NAMALWA (cell line): ENCODE data around the gene SH2D7.
A peak's percentile ranks its signal among the peaks of the same experiment; 100 is the strongest.

Experiments
- DNase-seq: peaks from one replicate; pipeline ENCODE4 v3.0.0-alpha.2; 2015; ENCODE audit warnings: low spot score

The SH2D7 gene

GRCh38 chr15:78061963-78062427, 30.4 kb upstream of the SH2D7 start:
- DNase-seq = peak; percentile 84

GRCh38 chr15:78063217-78063616, 29.1 kb upstream of the SH2D7 start:
- DNase-seq = no peak

- no peak for DNase-seq
Measured at GRCh38 chr15:78063970-78064385, 28.4 kb upstream of the SH2D7 start.

GRCh38 chr15:78064544-78064943, 27.8 kb upstream of the SH2D7 start:
- no peak for DNase-seq

- no peak for DNase-seq
Measured at GRCh38 chr15:78065284-78065872, 27.0 kb upstream of the SH2D7 start.

GRCh38 chr15:78065973-78066946, 26.1 kb upstream of the SH2D7 start:
- DNase-seq = peak; percentile 67

GRCh38 chr15:78067328-78068228, 24.8 kb upstream of the SH2D7 start:
- DNase-seq = peak; percentile 37

- DNase-seq = no peak
Measured at GRCh38 chr15:78069052-78069414, 23.3 kb upstream of the SH2D7 start.

- DNase-seq = peak; percentile 46
Measured at GRCh38 chr15:78069462-78070029, 22.8 kb upstream of the SH2D7 start.

GRCh38 chr15:78070049-78070700, 22.2 kb upstream of the SH2D7 start:
- DNase-seq = peak; percentile 29

GRCh38 chr15:78071383-78071782, 21.0 kb upstream of the SH2D7 start:
- DNase-seq = no peak

GRCh38 chr15:78072080-78072892, 20.1 kb upstream of the SH2D7 start:
- no peak for DNase-seq

- no peak for DNase-seq
Measured at GRCh38 chr15:78073046-78073787, 19.1 kb upstream of the SH2D7 start.

GRCh38 chr15:78075490-78076230, 16.7 kb upstream of the SH2D7 start:
- DNase-seq = no peak

GRCh38 chr15:78076231-78077052, 15.9 kb upstream of the SH2D7 start:
- DNase-seq = no peak

- peak; percentile 64 for DNase-seq
Measured at GRCh38 chr15:78077053-78077870, 15.1 kb upstream of the SH2D7 start, which contains the start of gene TBC1D2B. Gene TBC1D2B (minus strand): TSS chr15:78077711. CDS start chr15:78077652, 59 bp downstream.

GRCh38 chr15:78077871-78078210, 14.5 kb upstream of the SH2D7 start:
- DNase-seq = no peak
